K562 treated with DMSO at 1 percent for 4 hours (cell line): ENCODE data around the gene LITAF. TPM values are rescaled to one million over a fixed set of nuclear protein-coding genes. Genes with fewer than 3 reads are reported as not detected.

ENCODE experiments used
- total RNA-seq: library from RNA; unstranded; fragments of 300-600 nt; gene quantifications from 2 replicates; pipeline ENCODE4 v1.2.3, GENCODE V29; 2022; ENCODE audit not compliant: insufficient read depth

Gene LITAF
- total RNA-seq, result 51.2 and 51.8 TPM in 2 replicates

GRCh38 chr16:11586856-11587642 lies at the start of gene LITAF:
Gene LITAF, minus strand, starts transcription at chr16:11586919. Its CDS starts 30,189 bp downstream, at chr16:11556730.

Other genes with a start within 250 kb of the LITAF start
- 58.8 and 59.6 TPM in 2 replicates for gene RMI2, start 241.5 kb downstream of the LITAF start, total RNA-seq
- 3.7 and 4.3 TPM in 2 replicates for gene SNN, start 81.5 kb upstream of the LITAF start, total RNA-seq
- 58.7 and 71.7 TPM in 2 replicates for gene TXNDC11, start 155.9 kb upstream of the LITAF start, total RNA-seq
- gene ZC3H7A, start 210.3 kb upstream of the LITAF start, total RNA-seq, result 24.2 and 29.3 TPM in 2 replicates